ENCODE measurements around the gene FBXW10B. TPM values are rescaled to one million over a fixed set of nuclear protein-coding genes. Genes with fewer than 3 reads are reported as not detected.

The FBXW10B gene
- total RNA-seq, 1 experiment from 2014 or later = 4.9 TPM

Other genes with a start within 250 kb of the FBXW10B start
- gene CDRT4, start 152.1 kb downstream of the FBXW10B start, total RNA-seq (2014; rRNA removed; shearing (Covaris generic)) = 0.80 and 1.9 TPM in 2 replicates
- gene TVP23C, start 56.2 kb downstream of the FBXW10B start, total RNA-seq (2014; rRNA removed; shearing (Covaris generic)) = 23.4 and 33.8 TPM in 2 replicates
- 105 and 106 TPM in 2 replicates for gene TRIM16, start 64.6 kb upstream of the FBXW10B start, total RNA-seq (2014; rRNA removed; shearing (Covaris generic))
- gene ZNF286A, start 80.0 kb upstream of the FBXW10B start, total RNA-seq (2014; rRNA removed; shearing (Covaris generic)) = 39.9 and 84.3 TPM in 2 replicates
- gene TBC1D26, start 112.6 kb upstream of the FBXW10B start, total RNA-seq (2014; rRNA removed; shearing (Covaris generic)) = not detected in 2 replicates